ENCODE measurements around the gene SMS.
"Not testable (repeated sequence)": the region's sequence is repeated elsewhere in the genome, so short reads cannot be mapped to it uniquely, and the experiment has no call there.

SMS gene

GRCh38 chrX:21940356-21940829, at the start of gene SMS:
SMS (plus strand) TSS chrX:21940709; CDS start chrX:21940825, 116 bp downstream.
- peak; percentile 79 for DNase-seq

GRCh38 chrX:21905313-21905712, 35.2 kb upstream of the SMS start:
- no peak for DNase-seq

GRCh38 chrX:21905953-21906352, 34.6 kb upstream of the SMS start:
- no peak for DNase-seq

- DNase-seq, result no peak
These were observed 33.2 kb upstream of the SMS start for GRCh38 chrX:21907260-21907659.

- DNase-seq, result no peak
These were observed 29.0 kb upstream of the SMS start for GRCh38 chrX:21911481-21911880.

- no peak for DNase-seq
These were observed 28.3 kb upstream of the SMS start for GRCh38 chrX:21912220-21912619.

GRCh38 chrX:21912989-21913388, 27.5 kb upstream of the SMS start:
- no peak for DNase-seq

GRCh38 chrX:21926116-21926515, 14.4 kb upstream of the SMS start:
- peak; percentile 26 for DNase-seq

- DNase-seq, result peak; percentile 89
These were observed 13.8 kb upstream of the SMS start for GRCh38 chrX:21926527-21927278.

GRCh38 chrX:21929209-21929608, 11.3 kb upstream of the SMS start:
- no peak for DNase-seq

GRCh38 chrX:21930986-21931385, 9.5 kb upstream of the SMS start:
- DNase-seq, result no peak

- peak; percentile 76 for DNase-seq
These were observed 8.1 kb upstream of the SMS start for GRCh38 chrX:21932292-21933002.

GRCh38 chrX:21933077-21933476, 7.4 kb upstream of the SMS start:
- no peak for DNase-seq

GRCh38 chrX:21934414-21934813, 6.1 kb upstream of the SMS start:
- DNase-seq, result peak; percentile 54

- DNase-seq, result no peak
These were observed 603 bp upstream of the SMS start for GRCh38 chrX:21939906-21940305.

- DNase-seq, result peak; percentile 35
These were observed 3.1 kb downstream of the SMS start for GRCh38 chrX:21943460-21944135.

- peak; percentile 17 for DNase-seq
These were observed 3.7 kb downstream of the SMS start for GRCh38 chrX:21944136-21944615.

GRCh38 chrX:21946925-21947641, 6.6 kb downstream of the SMS start:
- DNase-seq, result peak; percentile 21

GRCh38 chrX:21947671-21948070, 7.2 kb downstream of the SMS start:
- DNase-seq, result no peak

- no peak for DNase-seq
These were observed 8.5 kb downstream of the SMS start for GRCh38 chrX:21948897-21949578.

- no peak for DNase-seq
These were observed 9.2 kb downstream of the SMS start for GRCh38 chrX:21949689-21950088.

- DNase-seq, result not testable (repeated sequence)
These were observed 10.0 kb downstream of the SMS start for GRCh38 chrX:21950557-21950956.

All from NCI-H226 (cell line).